Measurements from ENCODE around the gene RAPGEFL1.

DNA sequence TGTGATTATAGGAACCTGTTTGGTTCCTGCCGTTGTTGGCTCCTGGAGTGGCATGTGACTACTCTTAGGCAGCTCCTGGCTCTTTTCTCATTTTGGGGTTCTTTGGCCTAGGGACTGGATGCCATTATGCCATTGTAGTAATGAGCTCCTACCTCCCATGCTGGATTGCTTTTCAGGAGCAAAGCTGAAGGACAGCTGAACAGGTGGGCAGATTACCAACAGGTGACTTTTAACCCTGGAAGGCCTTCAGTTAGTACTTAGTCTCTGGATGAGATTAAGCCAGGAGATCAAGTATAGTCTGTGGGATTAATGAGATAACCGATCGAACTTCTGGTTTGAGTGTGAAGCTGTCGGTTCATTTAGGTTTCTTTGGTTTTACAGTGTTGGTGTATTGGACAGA, 67.0 kb downstream of the RAPGEFL1 start:
- TF ChIP-seq POLR2A (IDR thresholded peaks at IDR 0.05; ENCODE audit: low read length) = no peak
- no peak for TF ChIP-seq GATA1 (IDR thresholded peaks at IDR 0.05; ENCODE audit: low read depth, low read length)

Data from erythroblast (primary cell).